Right ventricle myocardium inferior (tissue), 1 donor: Measurements from ENCODE around the gene JDP2. TPM values are rescaled to one million over a fixed set of nuclear protein-coding genes. Genes with fewer than 3 reads are reported as not detected.

Experiments used
- ATAC-seq: fragments of 200-7000 bp; cut with Tn5 transposase; one replicate; pipeline ENCODE4 v1.9.1; 2020; ENCODE audit warnings: mild to moderate bottlenecking, moderate library complexity
- DNase-seq: peaks from one replicate; pipeline ENCODE4 v3.0.0; 2021; ENCODE audit errors: missing footprints
- intact Hi-C: fragments of 100-400 bp; cut with DNase I; formaldehyde crosslinking; loops from one replicate; pipeline ENCODE4 v1.11.0; 2022
- total RNA-seq: library from RNA; stranded (reverse); fragmentation: NEBNext Ultra II Directional; extraction: Animal tissue kit (Norgen Biotek cat#: 25700); gene quantifications from one replicate; pipeline ENCODE4 v1.2.1, GENCODE V29; 2021
- donor health status: DM: no; HTN: yes; CAD: no; lungs with severe emphysema.

JDP2 gene
- total RNA-seq, 1 donor from 2014 or later: 27.2 TPM

DNA sequence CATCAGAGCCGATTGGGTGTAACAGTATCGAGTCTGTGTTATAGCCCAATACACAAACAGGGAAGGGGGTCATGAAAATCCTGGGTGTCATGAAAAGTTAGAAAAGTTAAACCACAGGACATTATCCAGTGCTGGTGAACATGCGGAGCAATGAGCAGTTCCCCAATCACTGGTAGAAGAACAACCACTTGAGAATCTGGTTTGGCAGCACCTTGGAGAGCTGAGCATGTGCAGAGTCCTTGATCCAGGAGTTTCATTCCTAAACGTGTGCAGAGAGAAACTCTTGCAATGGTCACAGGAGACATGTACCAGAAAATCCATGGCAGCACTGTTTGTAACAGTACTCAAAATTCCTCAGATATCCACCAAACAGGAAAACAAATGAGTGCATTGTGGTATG, 23.0 kb upstream of the JDP2 start:
- ATAC-seq (no peak), DNase-seq (no peak)
- intact Hi-C loops: no loop called here

- ATAC-seq (no peak), DNase-seq (no peak)
- intact Hi-C loops: no loop called here
Observed at GRCh38 chr14:75406102-75406501, 21.7 kb upstream of the JDP2 start.

- no peak for ATAC-seq
- intact Hi-C loops: no loop called here
- no peak for DNase-seq
Observed at GRCh38 chr14:75406856-75407255, 21.0 kb upstream of the JDP2 start.

DNA sequence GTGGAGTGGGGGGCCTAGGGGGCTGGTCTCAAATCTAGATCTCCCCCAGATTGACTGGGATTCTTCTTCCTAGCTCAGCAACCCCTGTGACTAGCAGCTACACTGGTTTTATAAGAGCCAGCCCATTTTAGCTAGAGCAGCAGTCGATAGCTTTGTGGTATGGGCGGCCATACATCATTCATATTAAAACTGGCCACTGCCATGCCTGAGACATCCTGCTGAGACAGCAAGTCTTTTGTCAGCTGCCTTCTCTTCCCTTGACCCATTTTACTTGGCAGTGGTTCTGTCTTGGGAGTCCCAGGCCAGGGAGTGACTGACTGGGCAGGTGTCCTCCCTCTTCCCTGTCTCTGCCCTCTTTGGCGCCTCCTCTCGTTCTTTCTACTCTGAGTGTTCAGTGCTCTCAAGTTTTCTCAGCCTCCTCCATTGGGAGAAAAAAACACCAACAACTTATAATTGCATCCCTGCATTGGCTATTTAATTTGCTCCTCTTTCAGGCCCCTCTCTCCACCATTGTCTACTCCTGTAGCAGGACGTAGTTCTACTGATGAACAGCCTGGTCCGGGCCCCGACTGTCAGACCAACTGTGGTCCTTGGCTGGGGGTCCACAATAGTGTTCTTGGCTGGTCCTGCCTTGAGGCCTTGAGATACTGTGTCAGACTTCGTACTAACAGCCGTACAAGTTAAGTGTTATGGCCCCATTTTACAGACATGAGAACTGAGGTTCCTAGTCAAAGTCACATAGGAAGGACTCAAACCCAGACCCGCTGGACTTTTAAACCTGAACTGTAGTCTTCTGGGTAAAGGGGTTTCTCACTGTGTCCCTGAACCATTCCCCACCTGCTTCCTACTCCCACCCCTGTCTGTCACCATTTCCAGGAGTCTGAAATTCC, 18.3 kb upstream of the JDP2 start:
- ATAC-seq (no peak), DNase-seq (no peak)
- intact Hi-C loops: no loop called here

GRCh38 chr14:75411214-75411540, 16.6 kb upstream of the JDP2 start:
- DNase-seq: no peak
- ATAC-seq: peak; percentile 80
- intact Hi-C loops: no loop called here

DNA sequence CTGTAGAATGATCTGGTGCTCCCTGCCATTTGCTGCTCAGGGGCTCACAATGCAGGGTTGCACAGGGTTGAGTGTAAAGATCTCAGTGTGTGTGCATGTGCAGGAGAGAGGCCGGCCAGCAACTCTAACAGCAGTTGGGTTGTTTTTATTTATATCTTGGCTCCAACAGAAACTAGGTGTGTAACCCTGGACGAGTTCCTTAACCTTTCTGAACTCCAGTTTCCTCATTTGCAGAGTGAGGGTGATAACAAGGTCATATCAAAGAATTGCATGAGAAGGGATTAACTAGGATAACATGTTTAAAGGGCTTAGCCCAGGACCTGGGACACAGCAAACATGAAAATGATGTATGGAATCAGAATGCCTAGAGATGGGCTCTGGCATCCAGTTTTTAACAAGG, 14.8 kb upstream of the JDP2 start:
- intact Hi-C loops: no loop called here
- ATAC-seq: no peak
- no peak for DNase-seq

- intact Hi-C loops: no loop called here
Observed at GRCh38 chr14:75417674-75418073, 10.1 kb upstream of the JDP2 start.

GRCh38 chr14:75418850-75419768, 8.7 kb upstream of the JDP2 start:
- DNase-seq (no peak), ATAC-seq (peak; percentile 53)
- intact Hi-C loops: no loop called here

More at GRCh38 chr14:75417674-75418073, 10.1 kb upstream of the JDP2 start:
- ATAC-seq (no peak), DNase-seq (no peak)

DNA sequence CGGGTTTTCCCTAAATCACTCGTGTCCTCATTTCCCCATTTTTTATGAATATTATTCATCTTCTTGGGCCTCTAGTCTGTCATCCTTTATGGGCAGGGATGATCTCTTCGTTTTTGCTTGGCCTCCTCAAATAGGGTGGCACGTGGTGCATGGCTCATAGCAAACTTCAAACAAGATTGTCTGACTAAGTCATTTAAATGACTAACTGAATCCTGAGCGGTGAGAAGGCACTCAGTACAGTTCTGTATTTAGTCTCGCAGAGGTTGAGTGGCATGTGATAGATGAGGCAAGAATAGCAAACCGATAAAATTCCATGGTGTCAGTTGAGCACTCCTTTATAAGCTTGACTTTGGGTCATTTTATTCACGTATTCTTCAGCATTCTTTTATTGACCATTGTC, 5.7 kb upstream of the JDP2 start:
- intact Hi-C loops: no loop called here
- DNase-seq (no peak), ATAC-seq (peak; percentile 52)

- intact Hi-C loops: no loop called here
- DNase-seq (no peak), ATAC-seq (no peak)
Observed at GRCh38 chr14:75424496-75424895, 3.3 kb upstream of the JDP2 start.

DNA sequence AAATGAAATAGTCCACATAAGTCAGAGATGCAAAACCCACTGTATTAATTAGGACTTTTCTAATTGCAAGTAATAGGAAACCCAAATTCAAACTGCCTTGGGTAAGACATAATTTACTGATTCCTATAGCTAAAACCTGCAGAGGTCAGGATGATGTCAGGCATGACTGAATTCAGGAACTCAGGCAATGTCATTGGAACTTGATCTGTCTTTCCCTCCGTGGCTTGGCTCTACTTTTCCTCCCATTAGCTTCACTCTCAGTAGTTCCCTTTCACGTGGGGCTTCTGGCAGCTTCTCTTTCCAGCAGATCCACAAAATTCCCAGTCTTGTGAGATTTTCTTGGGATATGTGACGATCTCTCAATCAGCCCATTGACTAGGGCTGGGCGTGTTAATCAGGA, 2.4 kb upstream of the JDP2 start:
- ATAC-seq (no peak), DNase-seq (no peak)
- intact Hi-C loops: loop anchor here (5.0 kb wide), 1 partner anchor 62 kb away; no protein-coding TSS in a partner anchor

DNA sequence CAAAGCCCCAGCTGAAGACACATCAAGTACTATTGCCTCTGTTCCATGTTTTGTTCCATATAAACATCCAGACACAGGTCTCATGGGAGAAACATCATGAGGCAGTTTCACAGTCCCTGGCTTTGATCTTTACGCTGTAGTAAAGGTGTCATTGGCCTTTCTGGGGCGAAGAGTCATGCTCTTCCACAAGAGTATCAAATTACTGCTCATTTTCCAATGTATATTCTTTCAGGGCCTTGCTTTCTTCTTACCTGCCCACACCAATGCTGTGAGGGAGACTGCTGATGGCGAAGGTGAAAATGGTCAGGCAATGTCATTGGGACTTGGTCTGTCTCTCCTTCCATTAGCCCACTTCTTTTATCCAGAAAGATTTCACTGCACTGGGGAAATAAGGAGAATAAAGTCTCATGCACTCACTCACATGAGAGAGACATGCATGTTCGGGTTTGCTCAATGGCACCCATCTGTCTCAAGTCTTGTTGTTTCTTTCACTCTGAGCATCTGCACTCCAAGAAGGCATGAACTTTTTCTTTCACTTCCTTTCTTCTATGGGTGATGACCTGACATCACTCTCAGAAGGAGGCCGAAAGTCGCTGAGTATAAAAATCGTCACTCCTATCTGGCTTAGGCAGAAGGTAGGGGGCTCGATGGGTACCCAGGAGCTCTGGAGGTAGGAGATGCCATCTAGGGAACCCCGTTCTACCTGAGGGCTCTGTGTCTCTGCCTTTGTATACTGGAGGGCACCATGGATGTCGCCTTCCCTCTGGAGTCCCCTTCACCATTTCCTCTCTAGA, 1.3 kb upstream of the JDP2 start:
- intact Hi-C loops: loop anchor here (1.0 to 5.0 kb wide), 3 partner anchors 26 to 86 kb away; no protein-coding TSS in a partner anchor
- no peak for DNase-seq
- ATAC-seq: no peak

GRCh38 chr14:75427126-75427481, 718 bp upstream of the JDP2 start:
- intact Hi-C loops: loop anchor here (1.0 to 5.0 kb wide), 3 partner anchors 27 to 86 kb away; no protein-coding TSS in a partner anchor
- DNase-seq (no peak), ATAC-seq (peak; percentile 29)

DNA sequence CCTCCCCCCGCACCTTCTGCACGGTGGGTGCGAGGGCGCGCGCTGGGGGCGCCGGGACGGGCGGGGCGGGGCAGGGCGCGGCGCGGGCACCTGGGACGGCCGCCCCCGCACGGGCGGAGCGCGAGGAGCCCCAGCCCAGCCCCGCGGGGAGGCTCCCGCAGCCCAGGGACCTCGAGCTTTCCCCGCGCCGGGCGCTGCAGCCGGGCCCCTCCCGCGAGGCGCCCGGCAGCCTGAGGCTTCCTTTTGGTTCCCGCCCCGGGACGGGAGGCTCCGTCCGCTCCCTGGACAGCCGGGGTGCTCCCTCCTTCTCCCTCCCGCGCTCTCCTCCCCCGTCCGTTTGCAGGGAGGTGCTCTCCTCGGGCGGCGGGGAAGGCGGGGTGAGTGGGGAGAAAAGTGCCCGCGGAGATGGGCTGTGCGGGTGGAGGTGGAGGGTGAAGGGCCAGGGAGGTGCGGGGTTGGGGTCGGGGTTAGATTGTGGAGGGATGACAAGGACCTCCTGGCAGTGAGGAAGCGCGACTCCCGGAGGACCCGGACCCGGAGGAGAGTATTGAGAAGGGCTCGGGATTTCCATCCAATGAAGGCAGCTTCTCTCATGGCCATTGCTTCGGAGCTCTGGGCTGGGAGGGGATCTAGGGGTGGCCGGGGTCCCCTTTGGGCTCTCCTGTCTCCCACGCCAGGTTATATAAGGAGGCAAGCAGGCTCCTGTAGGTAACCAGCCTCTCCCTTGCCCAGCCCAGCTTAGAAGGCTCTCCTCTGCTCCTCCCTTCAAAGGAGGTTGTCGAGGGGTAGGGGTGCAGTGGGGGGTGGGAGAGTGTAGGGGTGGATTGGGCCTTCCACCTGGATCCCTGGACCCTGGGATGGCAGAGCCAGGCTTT, 645 bp downstream of the JDP2 start:
- DNase-seq (no peak), ATAC-seq (peak; percentile 4)
- intact Hi-C loops: loop anchor here (1.0 to 5.0 kb wide), 2 partner anchors 59 to 122 kb away; no protein-coding TSS in a partner anchor

GRCh38 chr14:75429562-75429961, 1.7 kb downstream of the JDP2 start:
- ATAC-seq (no peak), DNase-seq (no peak)
- intact Hi-C loops: loop anchor here (1.0 to 5.0 kb wide), 2 partner anchors 58 to 123 kb away; no protein-coding TSS in a partner anchor

- ATAC-seq: no peak
- no peak for DNase-seq
- intact Hi-C loops: no loop called here
Observed at GRCh38 chr14:75430116-75430515, 2.3 kb downstream of the JDP2 start.

- intact Hi-C loops: no loop called here
- no peak for ATAC-seq
- DNase-seq: no peak
Observed at GRCh38 chr14:75430526-75430925, 2.7 kb downstream of the JDP2 start.

- no peak for DNase-seq
- ATAC-seq: no peak
- intact Hi-C loops: no loop called here
Observed at GRCh38 chr14:75430976-75431375, 3.2 kb downstream of the JDP2 start.
